VCaP (cell line): ENCODE results near the gene RING1.

Experiments
- H3K27ac ChIP-seq: fragments of 450-650 bp; 2 replicates; pipeline ENCODE4 v1.5.1; 2017
- TF ChIP-seq, protein P1 (sequence below): fragments of 450-650 bp; conservative IDR thresholded peaks from 2 replicates; pipeline ENCODE4 v1.5.1; 2017; ENCODE audit warnings: mild to moderate bottlenecking, moderate library complexity

Gene RING1

DNA sequence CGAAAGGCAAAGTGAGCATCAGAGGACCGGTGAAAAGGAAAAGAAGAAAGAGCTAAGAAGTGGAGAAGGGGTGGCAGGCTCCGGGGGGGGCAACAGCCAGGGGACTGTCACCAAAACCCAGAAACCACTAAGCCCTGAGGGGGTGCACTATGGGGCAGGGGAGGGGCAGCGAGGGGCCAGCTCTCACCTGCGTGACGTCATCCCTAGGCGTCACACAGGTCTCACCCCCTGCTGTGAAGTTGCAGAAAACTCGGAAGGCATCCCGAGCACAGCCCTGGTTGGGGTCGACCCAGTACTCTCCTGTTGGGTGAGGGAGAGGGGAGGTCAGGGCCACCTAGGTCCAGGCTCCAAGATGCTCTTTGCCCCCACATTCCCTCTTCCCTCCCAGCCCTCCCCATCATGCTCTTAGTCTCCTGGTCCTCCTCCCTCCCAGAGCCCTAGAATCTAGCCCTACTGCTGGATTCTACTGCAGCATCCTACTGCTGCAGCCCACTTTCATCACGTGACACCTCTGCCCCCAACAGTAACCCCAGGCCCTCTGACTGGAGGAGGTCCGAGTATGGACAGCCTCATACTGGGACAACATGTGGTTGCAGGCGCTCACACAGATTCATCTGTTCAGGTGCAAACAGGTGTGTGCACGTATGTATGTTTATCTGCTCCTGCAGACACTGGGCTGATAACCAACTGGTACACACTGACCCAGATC lies 43.5 kb upstream of the RING1 start:
- no peak overlapping the region for H3K27ac ChIP-seq
- TF ChIP-seq, protein P1, sequence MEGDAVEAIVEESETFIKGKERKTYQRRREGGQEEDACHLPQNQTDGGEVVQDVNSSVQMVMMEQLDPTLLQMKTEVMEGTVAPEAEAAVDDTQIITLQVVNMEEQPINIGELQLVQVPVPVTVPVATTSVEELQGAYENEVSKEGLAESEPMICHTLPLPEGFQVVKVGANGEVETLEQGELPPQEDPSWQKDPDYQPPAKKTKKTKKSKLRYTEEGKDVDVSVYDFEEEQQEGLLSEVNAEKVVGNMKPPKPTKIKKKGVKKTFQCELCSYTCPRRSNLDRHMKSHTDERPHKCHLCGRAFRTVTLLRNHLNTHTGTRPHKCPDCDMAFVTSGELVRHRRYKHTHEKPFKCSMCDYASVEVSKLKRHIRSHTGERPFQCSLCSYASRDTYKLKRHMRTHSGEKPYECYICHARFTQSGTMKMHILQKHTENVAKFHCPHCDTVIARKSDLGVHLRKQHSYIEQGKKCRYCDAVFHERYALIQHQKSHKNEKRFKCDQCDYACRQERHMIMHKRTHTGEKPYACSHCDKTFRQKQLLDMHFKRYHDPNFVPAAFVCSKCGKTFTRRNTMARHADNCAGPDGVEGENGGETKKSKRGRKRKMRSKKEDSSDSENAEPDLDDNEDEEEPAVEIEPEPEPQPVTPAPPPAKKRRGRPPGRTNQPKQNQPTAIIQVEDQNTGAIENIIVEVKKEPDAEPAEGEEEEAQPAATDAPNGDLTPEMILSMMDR = no peak

GRCh38 chr6:33165581-33166258 lies 42.6 kb upstream of the RING1 start:
- TF ChIP-seq, protein P1 = no peak
- H3K27ac ChIP-seq = no peak overlapping the region

DNA sequence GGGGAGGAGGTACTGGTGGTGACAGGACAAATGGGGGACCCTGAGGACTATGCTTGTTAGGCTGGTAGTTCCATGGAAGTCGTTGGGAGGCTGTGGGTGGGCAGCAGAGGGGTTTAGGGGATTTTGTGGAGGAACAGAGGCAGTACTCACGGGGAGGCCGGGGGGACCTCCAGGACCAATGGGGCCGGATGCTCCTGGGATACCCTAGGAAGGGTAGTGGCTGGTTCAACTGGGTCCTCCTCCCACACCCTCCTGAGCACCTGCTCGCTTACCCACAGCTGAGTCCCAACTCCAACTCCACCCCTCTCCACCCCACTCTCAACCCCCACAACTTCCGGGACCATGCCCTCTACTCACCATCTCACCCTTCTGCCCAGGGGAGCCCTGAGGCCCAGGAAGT lies 41.9 kb upstream of the RING1 start:
- TF ChIP-seq, protein P1 = no peak
- no peak overlapping the region for H3K27ac ChIP-seq

DNA sequence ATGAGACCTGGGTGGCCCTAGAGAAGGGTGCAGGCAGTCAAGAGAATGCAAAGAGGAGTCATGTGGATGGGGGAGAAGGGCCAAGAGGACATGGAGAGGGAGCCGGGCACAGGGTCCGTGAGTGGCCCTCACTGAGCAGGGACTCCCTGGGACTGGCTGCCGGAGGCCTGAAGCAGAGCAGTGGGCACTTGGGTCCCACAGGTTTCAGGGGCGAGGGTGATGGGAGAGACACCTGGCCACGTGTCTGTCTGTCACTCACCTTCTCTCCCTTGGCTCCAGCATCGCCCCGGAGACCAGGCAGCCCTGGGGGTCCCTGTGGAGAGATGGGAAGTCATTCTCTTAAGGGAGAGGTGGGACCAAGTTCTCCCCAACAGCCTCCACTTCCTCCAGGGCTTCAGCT lies 41.5 kb upstream of the RING1 start:
- TF ChIP-seq, protein P1 = no peak
- H3K27ac ChIP-seq = no peak overlapping the region

DNA sequence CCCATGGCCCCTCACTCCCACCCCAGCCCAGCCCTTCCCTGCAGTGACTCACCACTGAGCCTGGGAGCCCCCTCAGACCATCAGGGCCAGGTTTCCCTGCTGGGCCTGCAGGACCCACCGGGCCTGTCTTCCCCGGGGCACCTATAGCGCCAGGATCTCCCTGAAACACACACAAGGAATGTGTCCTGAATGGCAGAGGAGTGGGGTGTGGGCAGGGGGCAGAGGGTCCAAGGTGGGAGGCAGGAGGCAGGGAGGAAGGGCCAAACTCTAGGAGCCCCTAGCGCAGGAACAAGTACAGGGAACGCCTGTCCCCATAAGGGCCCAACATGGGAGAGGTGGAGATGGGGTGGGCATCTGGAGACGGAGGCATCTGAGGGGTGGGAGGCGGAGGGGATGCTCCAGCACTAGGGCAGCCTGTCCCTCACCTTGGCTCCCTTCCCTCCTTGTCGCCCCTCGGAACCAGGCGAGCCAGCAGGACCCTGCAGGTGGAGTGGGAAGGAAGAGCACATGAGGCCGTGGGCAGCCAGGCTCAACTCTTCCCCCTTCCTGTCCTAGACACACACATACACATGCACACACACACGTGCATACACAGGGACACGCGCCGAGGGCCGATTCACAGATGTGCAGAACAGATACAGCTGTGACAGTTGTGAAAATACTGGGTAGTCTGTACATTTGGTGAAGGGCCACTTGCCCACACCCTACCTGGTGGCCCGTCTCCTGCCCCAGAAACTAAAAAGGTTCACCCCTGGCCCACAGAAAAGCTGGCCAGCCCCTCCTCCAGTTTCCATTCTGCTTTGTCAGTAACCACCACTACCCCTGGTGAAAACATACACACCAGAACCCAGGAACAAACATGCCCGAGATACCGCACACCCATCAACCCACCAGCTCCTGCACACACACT lies 40.7 kb upstream of the RING1 start:
- TF ChIP-seq, protein P1 = no peak

DNA sequence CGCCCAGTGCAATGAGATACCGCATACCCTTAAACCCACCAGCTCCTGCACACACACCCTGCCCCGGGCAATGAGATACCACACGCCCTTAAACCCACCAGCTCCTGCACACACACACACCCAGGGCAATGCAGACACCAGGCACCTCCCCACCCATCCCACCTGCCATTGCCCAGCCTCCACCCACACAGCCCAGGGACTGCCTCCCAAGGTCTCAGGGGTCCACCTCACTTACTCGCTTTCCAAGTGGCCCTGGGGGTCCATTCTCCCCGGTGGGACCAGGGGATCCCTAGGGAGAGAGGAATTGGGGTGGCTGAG lies 40.1 kb upstream of the RING1 start:
- TF ChIP-seq, protein P1 = no peak
- no peak overlapping the region for H3K27ac ChIP-seq

More for the DNA sequence above, 40.7 kb upstream of the RING1 start:
- no peak overlapping the region for H3K27ac ChIP-seq

DNA sequence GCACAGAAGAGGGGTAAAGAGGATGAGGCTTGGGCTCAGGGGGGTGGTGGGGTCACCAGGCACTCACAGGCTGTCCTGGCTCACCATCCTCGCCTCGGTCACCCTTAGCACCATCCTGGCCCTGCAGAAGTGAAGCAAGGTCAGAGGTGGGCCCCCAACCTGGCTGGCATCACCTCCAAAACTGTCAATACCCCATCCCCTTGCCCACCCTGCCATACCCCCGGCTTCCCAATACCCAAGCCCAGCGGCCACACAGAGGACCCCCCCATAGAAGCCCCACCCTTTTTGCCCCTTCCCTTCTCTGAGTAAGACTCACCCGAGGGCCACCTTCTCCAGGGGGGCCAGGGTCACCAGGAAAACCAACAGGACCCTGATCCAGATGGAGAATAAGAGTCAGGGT lies 39.7 kb upstream of the RING1 start:
- TF ChIP-seq, protein P1 = no peak
- H3K27ac ChIP-seq = no peak overlapping the region
